AG10803 (cell line): Measurements from ENCODE around the gene SSH2.

ENCODE experiments used
- DNase-seq: peaks from one replicate; pipeline ENCODE4 v3.0.0; 2010; ENCODE audit warnings: low read depth
- H3K4me3 ChIP-seq: 2 replicates; pipeline ENCODE4 v1.5.1; 2011; ENCODE audit warnings: mild to moderate bottlenecking, low read length, control low read depth
- TF ChIP-seq, protein P1 (sequence below): conservative IDR thresholded peaks from 2 replicates; pipeline ENCODE4 v1.5.1; 2011; ENCODE audit warnings: mild to moderate bottlenecking, low read length, control low read depth, inconsistent platforms

SSH2 gene

DNA sequence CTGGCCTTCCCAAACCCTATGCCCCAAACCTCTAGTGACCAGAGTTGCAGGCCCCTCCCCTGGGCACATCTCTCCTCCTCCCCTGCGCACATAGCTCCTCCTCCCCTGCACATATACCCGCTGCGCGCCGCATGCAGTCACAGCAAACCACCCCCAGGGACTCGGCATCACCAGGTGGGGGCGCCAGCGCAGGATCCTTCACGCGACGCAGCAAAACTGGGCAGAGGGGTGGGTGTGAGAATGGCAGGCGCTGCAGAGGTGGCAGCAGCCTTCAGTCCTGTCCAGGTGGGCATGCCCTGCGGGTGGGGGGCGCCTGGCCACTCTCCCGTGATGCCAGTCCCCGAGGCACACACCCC is 312.9 kb downstream of the SSH2 start:
- peak overlapping the region; percentile 24 for H3K4me3 ChIP-seq
- TF ChIP-seq, protein P1, sequence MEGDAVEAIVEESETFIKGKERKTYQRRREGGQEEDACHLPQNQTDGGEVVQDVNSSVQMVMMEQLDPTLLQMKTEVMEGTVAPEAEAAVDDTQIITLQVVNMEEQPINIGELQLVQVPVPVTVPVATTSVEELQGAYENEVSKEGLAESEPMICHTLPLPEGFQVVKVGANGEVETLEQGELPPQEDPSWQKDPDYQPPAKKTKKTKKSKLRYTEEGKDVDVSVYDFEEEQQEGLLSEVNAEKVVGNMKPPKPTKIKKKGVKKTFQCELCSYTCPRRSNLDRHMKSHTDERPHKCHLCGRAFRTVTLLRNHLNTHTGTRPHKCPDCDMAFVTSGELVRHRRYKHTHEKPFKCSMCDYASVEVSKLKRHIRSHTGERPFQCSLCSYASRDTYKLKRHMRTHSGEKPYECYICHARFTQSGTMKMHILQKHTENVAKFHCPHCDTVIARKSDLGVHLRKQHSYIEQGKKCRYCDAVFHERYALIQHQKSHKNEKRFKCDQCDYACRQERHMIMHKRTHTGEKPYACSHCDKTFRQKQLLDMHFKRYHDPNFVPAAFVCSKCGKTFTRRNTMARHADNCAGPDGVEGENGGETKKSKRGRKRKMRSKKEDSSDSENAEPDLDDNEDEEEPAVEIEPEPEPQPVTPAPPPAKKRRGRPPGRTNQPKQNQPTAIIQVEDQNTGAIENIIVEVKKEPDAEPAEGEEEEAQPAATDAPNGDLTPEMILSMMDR, result peak; percentile 54
- DNase-seq, result peak; percentile 60

DNA sequence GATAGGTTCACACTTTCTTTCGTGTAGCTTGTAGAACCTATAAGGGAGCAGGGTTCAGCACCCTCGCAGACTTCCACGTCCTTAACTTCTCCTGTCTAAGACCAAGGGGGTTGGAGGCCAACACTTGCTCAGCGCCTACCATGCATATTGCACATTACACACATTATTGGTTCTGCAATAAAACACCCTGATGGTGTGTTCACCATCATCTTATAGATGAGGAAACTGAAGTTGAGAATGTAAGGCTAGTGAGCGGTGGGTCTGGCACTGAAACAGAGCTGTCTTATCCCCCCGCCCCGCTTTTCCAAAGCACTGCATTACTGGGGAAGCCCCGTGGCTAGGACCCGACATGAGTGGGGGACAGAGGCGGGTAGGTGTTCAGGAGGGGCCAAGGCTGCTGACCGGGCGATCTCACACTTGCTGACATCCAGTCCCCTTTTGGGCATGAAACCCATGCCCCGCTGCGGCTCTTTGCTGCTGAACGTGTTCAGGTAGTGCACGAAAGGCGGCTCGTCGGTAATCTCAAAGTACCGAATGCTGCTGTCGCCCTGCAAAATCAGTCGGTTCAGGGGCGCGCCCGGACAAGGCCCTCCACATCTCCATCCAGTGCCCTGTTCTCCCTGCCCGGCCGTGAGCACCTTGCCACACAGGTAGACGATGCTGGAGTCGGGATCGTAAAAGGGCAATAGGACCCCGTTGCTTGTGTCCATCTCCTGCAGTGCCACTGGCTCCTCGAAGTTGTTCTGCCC is 313.6 kb downstream of the SSH2 start:
- TF ChIP-seq, protein P1, result no peak
- DNase-seq, result no peak
- no peak overlapping the region for H3K4me3 ChIP-seq

DNA sequence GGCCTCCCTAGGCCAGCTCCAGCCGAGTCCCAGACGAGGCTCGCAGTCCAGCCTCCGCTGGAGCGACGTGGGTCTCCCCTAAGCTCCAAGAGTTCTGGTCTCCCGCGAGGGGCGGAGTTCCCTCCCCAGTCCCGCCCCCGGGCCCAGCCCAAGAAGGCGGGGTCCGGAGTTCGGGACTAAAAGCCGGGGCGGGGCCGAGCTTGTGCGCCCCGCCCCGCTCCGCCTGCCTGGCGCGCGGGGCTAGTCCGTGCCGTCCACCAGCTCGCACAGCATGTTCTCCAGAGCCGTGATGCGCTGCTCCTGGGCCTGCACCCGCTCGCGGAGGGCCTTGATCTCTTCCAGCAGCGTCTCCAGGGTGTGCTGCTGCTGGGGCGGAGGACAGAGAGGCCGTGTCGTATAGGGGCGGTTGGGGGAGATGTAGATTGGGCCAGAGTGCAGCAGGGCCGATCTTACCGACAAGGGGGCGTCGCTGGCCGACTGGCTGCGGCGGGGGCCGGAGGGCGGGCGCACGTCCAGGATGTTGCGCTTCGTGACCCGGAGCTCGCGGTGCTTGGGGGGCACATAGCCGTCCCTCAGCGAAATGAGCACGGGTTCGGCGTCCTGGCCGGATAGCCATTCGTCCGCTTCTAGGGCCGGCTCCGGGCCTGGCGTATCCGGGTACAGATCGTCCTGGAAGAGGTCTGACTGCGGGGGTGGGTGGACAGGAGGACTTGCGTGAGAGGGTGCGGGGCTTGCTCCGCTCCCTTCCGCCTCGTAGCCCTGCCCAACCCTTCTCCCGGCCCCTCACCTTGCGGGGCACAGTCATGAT is 314.3 kb downstream of the SSH2 start:
- H3K4me3 ChIP-seq, result peak overlapping the region; percentile 53
- TF ChIP-seq, protein P1, result no peak
- DNase-seq, result peak; percentile 78

DNA sequence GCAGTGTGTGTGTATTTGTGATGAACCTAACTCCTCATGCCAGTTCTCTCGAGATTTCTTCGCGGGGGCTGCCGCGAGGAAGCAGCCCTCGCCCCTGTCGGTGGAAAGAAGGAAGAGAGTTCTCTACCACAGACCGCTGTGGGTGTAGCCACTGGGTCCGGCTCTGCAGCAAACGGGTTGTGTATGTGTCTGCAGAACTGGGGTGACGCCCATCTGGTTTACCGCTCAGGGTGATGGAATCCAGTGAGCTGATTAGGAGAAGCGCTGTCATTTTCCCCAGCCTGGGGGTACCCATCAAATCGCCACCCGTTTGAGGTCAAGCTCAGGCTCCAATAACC is 315.0 kb downstream of the SSH2 start:
- peak overlapping the region; percentile 53 for H3K4me3 ChIP-seq
- peak; percentile 26 for DNase-seq
- TF ChIP-seq, protein P1, result 0 out of 2 replicates have a peak, but pooled peaks have one; percentile 10

DNA sequence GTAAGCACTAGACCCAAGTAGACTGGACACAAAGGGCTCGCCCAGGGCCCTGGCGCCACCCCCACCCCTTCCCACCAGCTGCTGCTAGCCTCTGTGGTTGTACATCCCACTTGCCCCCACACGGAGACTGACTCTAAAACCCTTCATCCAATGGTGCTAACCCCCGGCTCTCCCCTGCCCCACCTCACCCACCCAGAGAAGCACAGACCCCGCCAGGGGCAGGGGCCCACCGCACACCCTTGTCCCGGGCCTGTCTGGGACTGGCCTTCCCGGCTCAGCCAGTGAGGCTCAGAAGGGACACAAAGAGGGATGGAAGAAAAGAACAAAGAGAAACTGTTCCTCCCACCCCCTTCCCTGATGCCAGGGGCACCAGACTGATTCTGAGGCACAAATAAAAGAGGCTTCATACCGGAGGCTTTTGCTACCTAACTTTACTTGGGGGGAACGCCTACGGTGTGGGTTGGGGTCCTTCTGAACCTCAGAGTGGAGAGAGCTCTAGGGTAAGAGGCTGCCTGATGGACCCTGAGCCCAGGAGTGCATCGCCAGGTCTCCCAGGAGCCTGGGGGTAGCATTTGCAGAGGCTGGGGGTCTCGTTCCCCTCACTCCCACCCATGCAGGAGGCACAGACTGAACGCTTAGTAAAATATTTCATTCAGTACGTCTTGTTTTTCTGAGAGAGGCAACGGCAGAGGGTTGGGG is 315.5 kb downstream of the SSH2 start:
- no peak for DNase-seq
- TF ChIP-seq, protein P1, result no peak
- no peak overlapping the region for H3K4me3 ChIP-seq

DNA sequence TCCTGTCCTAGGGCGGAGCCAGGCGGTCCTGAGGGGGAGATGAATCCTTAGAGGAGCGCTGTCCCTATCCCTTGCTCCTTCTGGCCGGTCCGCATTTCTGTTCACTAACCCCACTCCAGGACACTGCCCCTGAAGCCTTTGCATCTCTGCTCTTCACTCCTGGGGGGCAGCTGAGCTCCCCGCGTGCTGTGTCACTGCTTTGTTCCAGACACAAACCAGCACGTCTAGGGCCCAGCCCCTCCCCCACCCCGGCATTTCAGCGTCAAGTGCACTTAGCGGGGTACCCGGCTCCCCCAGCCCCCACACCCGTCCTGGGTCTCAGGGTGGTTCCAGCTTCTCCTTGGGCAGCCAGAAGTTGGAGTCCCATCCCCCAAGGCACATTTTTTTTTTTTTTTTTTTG is 316.2 kb downstream of the SSH2 start:
- TF ChIP-seq, protein P1, result no peak
- H3K4me3 ChIP-seq, result peak overlapping the region; percentile 43
- DNase-seq, result no peak
